Inferior parietal cortex (tissue), 1 donor: ENCODE results near the gene RNU6-7.

Experiments used
- DNase-seq: peaks from one replicate; pipeline ENCODE4 v3.0.0-alpha.2; 2016; ENCODE audit errors: extremely low spot score

RNU6-7 gene

DNA sequence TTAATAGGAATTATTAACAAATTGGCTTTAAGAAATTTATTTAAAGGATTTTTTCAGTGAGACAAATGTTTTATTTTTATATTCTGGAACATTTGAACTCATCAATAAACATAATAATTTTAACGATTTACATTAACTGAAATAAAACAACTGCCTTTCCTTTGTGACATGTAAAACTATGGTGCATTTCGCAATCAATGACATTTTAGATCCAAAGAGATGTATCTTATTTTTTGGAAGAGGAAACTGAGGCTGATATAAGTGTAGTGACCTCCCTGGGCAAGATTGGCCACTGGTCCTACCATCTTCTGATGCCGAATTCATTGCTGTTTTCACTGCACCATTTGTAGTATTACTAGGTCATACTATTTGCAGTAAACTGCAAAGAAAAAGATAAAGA, 3.7 kb downstream of the RNU6-7 start:
- no peak for DNase-seq

DNA sequence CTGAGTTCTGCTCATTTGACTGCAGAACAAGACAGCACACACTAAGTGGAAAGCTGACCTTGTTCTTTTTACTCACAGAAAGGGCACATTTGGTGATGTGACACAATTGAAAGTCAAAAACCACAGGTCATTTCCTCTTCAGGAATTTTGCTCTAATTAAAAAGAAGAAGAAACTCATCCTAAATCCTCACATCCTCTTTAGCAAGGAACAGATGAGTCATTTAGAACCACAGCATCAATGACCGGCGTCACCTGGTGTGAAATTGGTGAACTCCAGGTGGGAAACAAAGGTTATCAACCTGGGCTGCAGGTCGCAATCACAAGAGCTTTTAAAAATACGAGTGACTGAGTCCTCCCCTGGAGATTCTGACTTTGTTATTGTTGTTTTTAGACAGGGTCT, 4.1 kb downstream of the RNU6-7 start:
- no peak for DNase-seq

GRCh38 chr14:32206552-32206951, 4.7 kb downstream of the RNU6-7 start:
- DNase-seq: no peak

DNA sequence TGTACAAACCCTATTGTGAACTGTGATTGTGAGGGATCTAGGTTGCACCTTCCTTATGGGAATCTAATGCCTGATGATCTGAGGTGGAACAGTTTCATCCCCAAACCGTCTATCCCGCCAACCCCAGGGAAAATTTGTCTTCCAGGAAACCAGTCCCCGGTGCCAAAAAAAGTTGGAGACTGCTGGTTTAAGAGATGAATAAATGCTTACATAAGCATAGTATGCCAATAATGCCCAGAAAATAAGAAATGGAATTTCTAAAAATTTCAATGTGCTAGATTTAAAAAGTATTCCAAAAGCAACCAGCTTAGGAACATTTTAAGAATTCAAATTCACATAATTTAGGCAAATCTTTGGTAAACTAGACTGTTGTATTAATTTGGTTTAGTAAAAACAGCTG, 6.6 kb downstream of the RNU6-7 start:
- no peak for DNase-seq

GRCh38 chr14:32209471-32209870, 7.6 kb downstream of the RNU6-7 start:
- no peak for DNase-seq

DNA sequence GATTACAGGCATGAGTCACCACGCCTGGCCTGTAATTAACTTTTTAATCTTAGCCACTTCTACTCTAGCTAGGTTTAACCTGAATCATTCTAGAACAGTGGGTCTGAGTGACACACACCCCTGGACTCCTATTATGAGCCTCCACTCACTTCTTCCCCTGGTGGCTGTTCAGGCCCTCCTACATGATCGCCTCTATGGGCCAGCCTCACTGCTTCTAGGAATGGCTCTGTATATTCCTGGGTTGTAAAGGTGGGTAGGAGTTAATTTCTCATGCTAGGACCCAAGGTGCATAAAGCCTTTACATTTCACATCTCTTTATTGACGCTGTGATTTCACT, 9.2 kb downstream of the RNU6-7 start:
- no peak for DNase-seq

- no peak for DNase-seq
Observed at GRCh38 chr14:32212833-32213232, 11.0 kb downstream of the RNU6-7 start.

GRCh38 chr14:32217301-32217700, 15.5 kb downstream of the RNU6-7 start:
- no peak for DNase-seq

DNA sequence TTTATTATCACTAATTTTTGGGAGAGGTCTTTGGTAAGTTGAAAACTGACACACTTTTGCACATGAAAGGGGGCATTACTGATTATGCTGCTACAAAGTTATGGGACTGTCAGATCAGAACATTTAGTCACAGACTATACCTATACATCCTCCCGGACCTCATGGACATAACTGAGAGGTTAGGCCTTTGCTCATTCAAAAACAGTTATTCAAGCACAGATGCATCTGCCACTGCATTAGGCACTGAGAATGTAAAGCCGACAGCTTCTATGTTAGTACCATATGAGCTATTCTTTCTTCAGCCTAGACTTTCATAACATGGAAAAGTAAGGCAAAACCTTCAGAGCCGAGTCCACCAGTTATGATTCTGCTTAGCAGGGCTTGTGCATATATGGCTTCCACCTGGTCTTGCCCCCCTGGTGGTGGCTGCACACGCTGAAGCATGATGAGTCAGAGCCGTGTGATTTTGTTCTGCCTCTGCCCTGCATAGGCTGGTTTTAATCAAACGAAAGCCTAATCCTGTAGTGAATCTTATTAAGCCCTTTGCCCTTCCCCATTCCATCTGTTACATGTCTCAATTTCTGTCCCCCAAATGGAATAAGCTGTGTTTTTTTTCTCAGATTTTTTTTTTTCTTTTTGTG, 23.0 kb downstream of the RNU6-7 start:
- peak; percentile 49 for DNase-seq

- DNase-seq: no peak
Observed at GRCh38 chr14:32225378-32225920, 23.6 kb downstream of the RNU6-7 start.

DNA sequence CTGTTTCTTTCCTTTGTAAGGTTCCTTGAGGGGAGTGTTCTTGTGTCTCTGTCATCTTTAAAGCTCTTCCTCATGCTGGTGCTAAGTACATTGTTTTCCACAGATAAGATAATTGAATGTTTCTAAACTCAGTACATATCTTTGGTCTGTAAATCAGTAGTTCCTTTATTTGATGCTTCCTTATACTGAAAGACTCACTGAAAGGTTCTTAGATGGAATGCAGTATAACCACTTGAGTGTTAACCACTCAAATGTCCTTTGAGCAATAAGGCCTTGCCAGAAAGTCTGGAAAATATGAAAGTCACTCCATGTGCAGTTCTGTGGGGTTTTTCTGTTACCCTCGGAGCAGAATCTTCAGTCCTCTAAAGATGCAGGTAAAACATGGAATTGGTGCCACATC, 24.2 kb downstream of the RNU6-7 start:
- DNase-seq: no peak

DNA sequence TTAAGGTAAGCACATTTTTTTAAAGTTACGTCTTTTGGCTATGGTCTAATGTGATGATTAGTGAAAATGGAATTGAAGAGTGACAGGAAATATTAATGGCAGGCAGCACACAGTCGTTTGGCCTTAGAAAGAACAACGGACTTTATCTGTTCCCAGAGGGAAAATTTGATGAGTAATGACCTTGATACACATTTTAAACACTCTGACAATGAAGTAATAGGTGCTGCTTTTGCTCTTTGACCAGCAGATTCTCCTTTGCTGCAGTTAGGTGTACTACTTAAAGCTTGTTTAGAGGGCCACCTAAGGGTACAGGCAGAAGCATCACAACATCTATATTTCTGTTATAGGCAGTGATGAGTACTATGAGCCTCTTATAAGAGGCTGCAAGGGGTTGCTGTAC, 28.3 kb downstream of the RNU6-7 start:
- no peak for DNase-seq

DNA sequence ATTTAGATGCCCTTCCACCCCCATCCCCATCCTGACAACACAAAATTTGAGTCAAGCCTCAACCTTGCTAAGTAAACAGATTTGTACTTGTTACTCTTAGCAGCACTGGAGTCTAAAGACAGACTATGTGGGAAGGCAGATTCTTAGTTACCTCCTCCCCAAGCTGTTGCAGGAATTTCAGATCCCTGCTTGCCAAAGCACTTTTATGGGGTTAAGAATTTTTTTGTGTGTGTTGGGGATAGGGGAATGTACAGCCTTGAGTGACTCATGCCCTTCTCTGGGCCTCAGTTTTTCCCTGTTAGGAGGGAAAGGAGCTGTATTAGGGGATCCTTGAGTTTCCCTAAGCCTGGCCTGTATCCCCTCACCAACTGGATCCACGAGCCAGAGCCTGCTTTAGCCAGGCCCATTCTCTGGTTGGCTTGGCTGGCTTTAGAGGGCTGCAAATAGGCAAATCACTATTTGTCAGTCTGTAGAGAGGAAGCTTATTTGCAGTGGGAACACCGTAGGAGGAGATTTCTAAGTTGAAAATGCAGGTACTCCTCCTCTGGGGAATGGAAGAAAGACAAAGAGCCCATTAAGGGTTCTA, 28.9 kb downstream of the RNU6-7 start:
- DNase-seq: peak; percentile 18

DNA sequence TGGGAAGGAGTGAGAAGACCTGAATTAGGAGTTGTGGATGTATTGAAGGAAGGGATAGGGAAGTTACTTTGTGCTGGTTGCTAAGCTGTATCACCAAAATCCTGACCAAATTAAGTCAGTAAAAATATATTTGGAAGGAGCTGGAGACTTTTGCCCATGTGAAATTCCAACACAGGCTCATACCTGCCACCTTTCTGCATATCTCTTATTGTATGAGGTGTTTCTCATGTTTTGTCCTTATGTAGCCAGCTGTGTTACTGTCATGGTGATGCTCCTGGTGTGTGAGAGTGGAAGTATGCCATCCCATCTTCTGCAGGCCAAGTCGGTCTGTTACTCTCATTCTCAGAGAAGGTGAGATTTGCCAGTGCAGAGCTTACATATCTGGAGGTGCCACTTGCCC, 30.6 kb downstream of the RNU6-7 start:
- no peak for DNase-seq

DNA sequence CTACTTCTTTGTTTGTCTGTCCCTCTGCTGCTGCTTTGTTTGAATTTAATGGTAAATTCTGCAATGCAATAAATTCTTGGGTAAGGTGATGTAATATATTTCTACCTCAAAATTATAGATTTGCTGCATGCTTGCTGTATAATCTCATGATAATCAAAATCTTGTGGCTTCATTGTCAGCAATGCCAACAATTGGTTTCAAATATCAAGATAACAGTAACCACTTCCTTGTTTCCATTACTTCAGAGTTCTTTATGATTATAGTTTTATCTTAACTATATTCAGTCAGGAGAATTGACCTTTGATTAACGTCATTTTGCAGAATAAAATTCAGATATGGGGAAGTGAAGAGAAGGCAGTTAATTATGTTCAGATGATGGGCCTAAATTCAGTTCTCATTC, 31.4 kb downstream of the RNU6-7 start:
- DNase-seq: no peak

- DNase-seq: no peak
Observed at GRCh38 chr14:32244404-32244803, 42.6 kb downstream of the RNU6-7 start.

DNA sequence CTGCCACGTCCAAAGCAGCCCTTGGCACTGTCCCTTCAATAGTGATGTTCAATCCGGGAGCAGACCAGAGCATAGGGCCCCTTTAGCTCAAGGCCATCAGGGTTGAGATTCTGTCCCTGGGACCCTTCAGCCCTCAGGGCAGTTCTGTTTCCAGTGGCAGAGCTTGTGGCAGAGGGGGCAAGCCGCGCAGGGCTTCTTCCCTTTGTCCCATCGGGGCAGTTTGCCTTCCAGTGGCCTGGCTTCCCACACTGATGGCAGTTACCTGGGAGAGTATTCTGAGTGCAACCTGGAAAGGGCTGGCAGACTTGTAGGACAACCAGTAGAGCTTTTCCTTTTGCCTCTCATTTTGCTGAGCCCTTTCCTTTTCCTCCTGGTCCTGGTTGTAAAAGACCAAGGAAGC, 44.9 kb downstream of the RNU6-7 start:
- no peak for DNase-seq

DNA sequence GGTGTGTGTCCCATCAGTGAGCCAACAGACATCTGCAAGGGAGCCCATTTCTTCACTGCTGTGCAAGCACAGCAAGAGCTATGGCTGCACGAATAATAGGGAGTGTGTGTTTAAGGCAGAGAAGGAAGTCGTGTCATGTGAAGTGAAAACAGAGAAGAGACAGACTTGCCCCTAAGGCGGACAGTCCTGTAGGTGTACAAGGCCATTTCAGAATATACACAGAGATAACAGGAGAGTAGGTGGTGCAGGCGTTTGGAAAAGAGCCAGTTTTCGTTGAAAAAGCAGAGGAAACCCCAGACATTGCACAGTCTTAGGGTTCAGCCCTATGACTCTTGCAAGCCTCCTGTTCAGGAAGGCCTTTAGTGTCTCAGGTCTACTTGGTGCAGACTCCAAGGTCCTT, 47.5 kb downstream of the RNU6-7 start:
- no peak for DNase-seq

GRCh38 chr14:32249780-32250179, 47.9 kb downstream of the RNU6-7 start:
- DNase-seq: no peak

- DNase-seq: no peak
Observed at GRCh38 chr14:32250681-32251080, 48.8 kb downstream of the RNU6-7 start.

DNA sequence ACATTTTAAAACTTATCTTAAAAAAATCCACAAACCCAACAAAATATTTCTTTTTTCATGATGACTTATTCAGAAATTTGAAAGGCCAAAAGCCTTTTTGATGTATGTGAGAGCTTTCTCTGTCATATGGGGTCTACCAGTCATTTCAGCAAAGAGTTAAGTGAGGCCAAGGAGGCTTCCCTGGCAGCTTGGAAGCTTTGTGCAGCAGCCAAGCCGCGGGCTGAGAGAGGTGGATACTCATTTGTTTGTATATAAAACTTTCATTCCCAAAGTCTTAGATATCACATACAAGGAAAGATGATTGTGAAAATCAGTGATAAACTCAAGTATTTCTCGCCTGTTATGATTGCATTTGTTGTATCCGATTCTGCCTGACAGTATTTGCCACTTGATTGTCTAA, 49.7 kb downstream of the RNU6-7 start:
- no peak for DNase-seq
